PFSK-1 (cell line): ENCODE results near the gene METTL1. TPM values are rescaled to one million over a fixed set of nuclear protein-coding genes. Genes with fewer than 3 reads are reported as not detected.

Experiments used
- FOXP2 ChIP-seq: optimal IDR thresholded peaks from 2 replicates; pipeline ENCODE3; 2011; ENCODE audit warnings: borderline replicate concordance, control low read depth, inconsistent platforms; ENCODE audit not compliant: insufficient read depth; ENCODE audit errors: extremely low read length, extremely low read depth
- POLR2AphosphoS5 ChIP-seq: IDR thresholded peaks from 2 replicates; pipeline ENCODE4 v1.6.1; 2012; ENCODE audit warnings: low read depth, mild to moderate bottlenecking, control low read depth, low read length, moderate library complexity
- REST ChIP-seq, 2 experiments: IDR thresholded peaks; 2 replicates each; pipeline versions ENCODE4 v1.6.1 to v1.8.0; 2011 to 2012; ENCODE audit warnings: low read depth in 2 of 2, low read length in 2 of 2, control low read depth in 1 of 2, inconsistent platforms in 1 of 2, mild to moderate bottlenecking in 1 of 2, moderate library complexity in 1 of 2; ENCODE audit not compliant: insufficient read depth in 1 of 2
- SIN3A ChIP-seq: IDR thresholded peaks from 2 replicates; pipeline ENCODE4 v1.6.1; 2012; ENCODE audit warnings: mild to moderate bottlenecking, low read length, moderate library complexity, borderline replicate concordance; ENCODE audit not compliant: insufficient read depth
- TAF1 ChIP-seq: IDR thresholded peaks from 2 replicates; pipeline ENCODE4 v1.6.1; 2012; ENCODE audit warnings: low read length, control low read depth, borderline replicate concordance; ENCODE audit not compliant: insufficient read depth
- polyA plus RNA-seq: library from polyadenylated mRNA; unstranded; fragments of >200 nt; gene quantifications from one replicate; pipeline ENCODE4 v1.2.1, GENCODE V29; 2012; ENCODE audit warnings: low read depth, missing spikeins; ENCODE audit not compliant: insufficient read length

Gene METTL1
- 51.2 TPM for polyA plus RNA-seq

DNA sequence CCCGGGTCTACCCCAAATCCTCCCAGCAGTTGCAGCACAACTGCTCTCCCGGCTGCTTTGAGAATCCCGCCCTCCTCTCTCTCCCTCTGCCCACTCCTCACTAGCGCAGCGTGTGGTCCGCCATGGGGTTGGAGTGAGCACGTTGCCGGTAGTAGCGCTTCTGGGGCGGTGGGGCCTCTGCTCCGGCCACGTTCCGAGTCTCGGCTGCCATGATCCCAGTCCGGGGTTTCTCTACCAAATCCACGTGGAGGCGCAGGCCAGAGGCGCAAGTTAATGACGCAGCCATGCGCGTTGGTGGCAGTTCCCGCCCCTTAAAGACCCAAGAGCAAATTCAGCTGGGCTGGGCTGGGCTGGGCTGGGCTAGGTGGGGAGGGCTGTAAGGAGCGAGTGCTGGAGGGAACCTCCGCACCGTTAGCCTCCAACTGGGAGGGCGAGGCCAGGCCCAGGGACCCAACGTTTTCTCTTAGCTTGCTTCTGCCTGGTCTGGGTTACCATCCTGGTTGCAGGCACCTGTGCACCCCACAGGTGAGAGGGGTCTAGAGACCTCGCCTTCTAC lies at the start of gene METTL1:
Gene METTL1 (minus strand): TSS at position 233 of the 556 bp plus-strand sequence. CDS start 22 bp downstream, at position 211.
- peak in 1 of 2 experiments; percentile 71; a peak in 1 of 4 replicates for TF ChIP-seq REST (IDR thresholded peaks at IDR 0.05; ENCODE audit: insufficient read depth in 1 of 2, low read depth in 2 of 2, low read length in 2 of 2)
- peak; percentile 88 for TF ChIP-seq POLR2AphosphoS5
- TF ChIP-seq FOXP2: no peak
- TF ChIP-seq TAF1: peak; percentile 89; the same call in 1 of the 2 replicates
- TF ChIP-seq SIN3A: peak; percentile 100

GRCh38 chr12:57817261-57817989 lies 45.5 kb upstream of the METTL1 start:
- TF ChIP-seq POLR2AphosphoS5: 0 out of 2 replicates have a peak, but pooled peaks have one; percentile 58
- TF ChIP-seq FOXP2: no peak
- TF ChIP-seq SIN3A: no peak

- TF ChIP-seq TAF1: no peak
- no peak for TF ChIP-seq FOXP2
- no peak for TF ChIP-seq SIN3A
- no peak for TF ChIP-seq REST (IDR thresholded peaks at IDR 0.05; ENCODE audit: insufficient read depth in 1 of 2, low read depth in 2 of 2, low read length in 2 of 2)
- TF ChIP-seq POLR2AphosphoS5: no peak
Observed at GRCh38 chr12:57816855-57817151, 44.9 kb upstream of the METTL1 start.

- no peak for TF ChIP-seq REST (IDR thresholded peaks at IDR 0.05; ENCODE audit: insufficient read depth in 1 of 2, low read depth in 2 of 2, low read length in 2 of 2)
- TF ChIP-seq TAF1: no peak
- no peak for TF ChIP-seq SIN3A
- TF ChIP-seq FOXP2: no peak
- TF ChIP-seq POLR2AphosphoS5: no peak; the same call in 1 of the 2 replicates
Observed at GRCh38 chr12:57816001-57816854, 44.3 kb upstream of the METTL1 start.

DNA sequence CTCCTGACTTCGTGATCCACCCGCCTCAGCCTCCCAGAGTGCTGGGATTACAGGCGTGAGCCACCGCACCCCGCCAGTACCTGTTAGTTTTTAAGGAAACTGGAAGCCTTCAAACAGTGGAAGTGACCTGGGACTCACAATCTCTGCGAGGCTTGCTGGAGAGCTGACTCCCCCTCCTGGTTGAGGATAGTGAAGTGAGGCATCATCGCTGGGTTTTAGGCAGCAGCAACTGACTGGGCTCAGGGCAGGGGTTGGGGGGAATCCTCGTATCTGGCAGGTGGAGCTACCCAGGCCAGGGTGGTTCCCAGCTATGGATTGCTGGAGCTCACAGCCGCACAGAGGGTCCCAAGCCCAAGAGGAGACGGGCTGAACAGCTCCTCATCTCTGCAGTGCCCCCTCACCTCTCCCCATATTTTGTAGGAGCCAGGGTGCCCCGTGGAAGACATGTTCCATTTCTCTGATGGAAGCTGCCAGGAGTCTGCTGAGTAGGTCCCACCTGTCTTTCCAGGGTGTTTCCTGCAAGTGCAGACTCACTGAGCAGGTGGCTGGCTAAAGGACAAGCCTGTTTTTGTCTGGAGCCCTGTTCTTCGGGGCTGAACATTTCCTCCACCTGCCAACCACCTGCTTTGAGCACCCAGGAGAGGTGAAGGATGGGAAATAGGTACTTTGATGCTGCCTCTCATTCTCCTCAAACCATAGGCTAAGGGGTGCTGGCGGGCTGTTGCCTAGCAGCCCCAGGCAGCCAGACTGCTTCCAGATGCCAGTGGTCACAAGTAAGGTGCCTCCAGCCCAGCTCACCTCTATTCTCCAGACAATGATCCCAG lies 43.5 kb upstream of the METTL1 start:
- TF ChIP-seq POLR2AphosphoS5 (no peak), REST (IDR thresholded peaks at IDR 0.05; ENCODE audit: insufficient read depth in 1 of 2, low read depth in 2 of 2, low read length in 2 of 2) (no peak), TAF1 (no peak), SIN3A (no peak), FOXP2 (no peak)
